ENCODE data around the gene KYNU.
"Not testable (repeated sequence)": the region's sequence is repeated elsewhere in the genome, so short reads cannot be mapped to it uniquely, and the experiment has no call there.

KYNU gene

GRCh38 chr2:143075711-143076110, 198.2 kb downstream of the KYNU start:
- DNase-seq = no peak
- H3K27ac Mint-ChIP-seq = no peak overlapping the region
- no peak overlapping the region for H3K4me3 Mint-ChIP-seq
- peaks cover 9% of the 10 kb centered on the region for H3K9me3 Mint-ChIP-seq
- H3K27me3 Mint-ChIP-seq = no peaks in the 10 kb centered on the region
- H3K36me3 Mint-ChIP-seq (ENCODE audit: low read depth) = no peaks in the 10 kb centered on the region
- no peaks in the 10 kb centered on the region for H3K4me1 Mint-ChIP-seq (ENCODE audit: low read depth)

DNA sequence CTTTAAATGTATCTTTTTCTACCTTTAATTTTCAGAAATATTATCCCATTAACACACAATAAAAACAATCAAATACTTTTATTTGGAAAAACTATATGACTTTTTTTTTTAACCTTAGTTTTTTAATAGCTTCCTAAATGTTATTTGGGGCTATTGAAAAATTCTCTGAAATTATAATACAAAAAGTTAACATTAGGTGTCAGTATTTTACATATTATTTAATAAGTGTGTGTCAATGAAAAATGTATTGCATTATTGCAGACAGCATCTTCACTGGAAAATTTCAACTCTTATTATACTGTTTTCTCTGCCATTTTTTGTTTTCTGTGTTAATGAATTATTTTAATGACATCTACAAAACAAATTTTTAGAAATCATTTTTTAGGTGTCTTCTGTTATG, 200.6 kb downstream of the KYNU start:
- Mint-ChIP-seq H3K36me3 (ENCODE audit: low read depth) (no peaks in the 10 kb centered on the region), H3K4me1 (ENCODE audit: low read depth) (no peaks in the 10 kb centered on the region)
- DNase-seq = no peak

DNA sequence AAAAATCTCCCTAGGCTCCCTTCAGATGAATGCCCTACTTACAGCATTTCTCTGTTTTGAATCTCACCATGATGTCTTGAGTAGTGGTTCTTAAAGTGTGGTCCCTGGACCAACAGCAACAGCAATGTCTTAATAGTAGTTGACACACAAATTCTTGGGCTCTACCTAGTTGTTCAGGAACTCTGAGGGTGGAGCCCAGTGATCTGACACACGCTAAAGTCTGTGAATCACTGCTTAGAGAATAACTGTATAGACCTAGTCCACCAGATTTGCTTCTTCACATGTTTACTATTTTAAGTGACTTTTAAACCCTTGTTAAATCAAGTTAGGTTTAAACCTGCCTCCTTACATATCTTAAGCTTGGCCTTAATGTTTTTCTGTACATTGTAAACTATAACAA, 204.2 kb downstream of the KYNU start:
- Mint-ChIP-seq H3K27ac (no peak overlapping the region), H3K27me3 (no peaks in the 10 kb centered on the region), H3K9me3 (no peaks in the 10 kb centered on the region)

More for the DNA sequence above, 200.6 kb downstream of the KYNU start:
- Mint-ChIP-seq H3K4me3 (no peak overlapping the region), H3K9me3 (peaks cover 9% of the 10 kb centered on the region), H3K27me3 (no peaks in the 10 kb centered on the region), H3K27ac (no peak overlapping the region)

GRCh38 chr2:143083636-143084035, 206.2 kb downstream of the KYNU start:
- no peaks in the 10 kb centered on the region for H3K27me3 Mint-ChIP-seq
- no peaks in the 10 kb centered on the region for H3K36me3 Mint-ChIP-seq (ENCODE audit: low read depth)
- H3K27ac Mint-ChIP-seq = peak overlapping the region; percentile 66
- H3K4me3 Mint-ChIP-seq = no peak overlapping the region
- DNase-seq = no peak
- H3K4me1 Mint-ChIP-seq (ENCODE audit: low read depth) = peaks cover 33% of the 10 kb centered on the region
- no peaks in the 10 kb centered on the region for H3K9me3 Mint-ChIP-seq

More for the DNA sequence above, 204.2 kb downstream of the KYNU start:
- H3K4me3 Mint-ChIP-seq = no peak overlapping the region
- DNase-seq = no peak
- H3K4me1 Mint-ChIP-seq (ENCODE audit: low read depth) = peaks cover 30% of the 10 kb centered on the region
- H3K36me3 Mint-ChIP-seq (ENCODE audit: low read depth) = no peaks in the 10 kb centered on the region

GRCh38 chr2:143084462-143084861, 207.0 kb downstream of the KYNU start:
- Mint-ChIP-seq H3K27ac (no peak overlapping the region), H3K9me3 (no peaks in the 10 kb centered on the region), H3K36me3 (ENCODE audit: low read depth) (no peaks in the 10 kb centered on the region), H3K4me1 (ENCODE audit: low read depth) (peaks cover 33% of the 10 kb centered on the region), H3K27me3 (no peaks in the 10 kb centered on the region), H3K4me3 (no peak overlapping the region)
- no peak for DNase-seq

- no peaks in the 10 kb centered on the region for H3K9me3 Mint-ChIP-seq
- no peaks in the 10 kb centered on the region for H3K27me3 Mint-ChIP-seq
- DNase-seq = no peak
- no peaks in the 10 kb centered on the region for H3K36me3 Mint-ChIP-seq (ENCODE audit: low read depth)
- peaks cover 33% of the 10 kb centered on the region for H3K4me1 Mint-ChIP-seq (ENCODE audit: low read depth)
- H3K27ac Mint-ChIP-seq = peak overlapping the region; percentile 79
- H3K4me3 Mint-ChIP-seq = peak overlapping the region; percentile 16
Observed at GRCh38 chr2:143085125-143085784, 207.8 kb downstream of the KYNU start.

DNA sequence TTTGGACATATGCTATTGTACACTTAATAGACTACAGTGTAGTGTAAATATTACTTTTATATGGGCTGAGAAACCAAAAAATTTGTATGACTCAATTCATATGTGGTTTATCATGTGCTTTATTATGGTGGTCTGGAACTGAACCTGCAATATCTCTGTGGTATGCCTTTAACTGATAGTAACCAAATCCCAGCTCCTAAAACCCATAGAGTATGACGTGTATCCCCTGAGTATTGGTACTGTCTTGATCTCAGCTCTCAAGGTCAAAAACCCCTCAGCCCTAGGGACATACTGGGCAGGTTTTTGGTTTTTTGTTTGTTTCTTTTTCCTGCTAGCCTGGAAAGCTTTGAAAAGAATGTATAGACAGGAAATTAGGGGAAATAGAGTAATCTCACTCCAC, 209.6 kb downstream of the KYNU start:
- no peak overlapping the region for H3K4me3 Mint-ChIP-seq
- H3K27me3 Mint-ChIP-seq = no peaks in the 10 kb centered on the region

GRCh38 chr2:143088388-143088787, 210.9 kb downstream of the KYNU start:
- H3K27me3 Mint-ChIP-seq = no peaks in the 10 kb centered on the region
- no peak overlapping the region for H3K4me3 Mint-ChIP-seq
- DNase-seq = no peak
- peaks cover 31% of the 10 kb centered on the region for H3K4me1 Mint-ChIP-seq (ENCODE audit: low read depth)
- no peak overlapping the region for H3K27ac Mint-ChIP-seq
- H3K9me3 Mint-ChIP-seq = no peaks in the 10 kb centered on the region
- H3K36me3 Mint-ChIP-seq (ENCODE audit: low read depth) = no peaks in the 10 kb centered on the region

More for the DNA sequence above, 209.6 kb downstream of the KYNU start:
- Mint-ChIP-seq H3K36me3 (ENCODE audit: low read depth) (no peaks in the 10 kb centered on the region), H3K9me3 (no peaks in the 10 kb centered on the region), H3K4me1 (ENCODE audit: low read depth) (peaks cover 33% of the 10 kb centered on the region), H3K27ac (no peak overlapping the region)
- DNase-seq = no peak

GRCh38 chr2:143089520-143089919, 212.1 kb downstream of the KYNU start:
- not testable (repeated sequence) for H3K36me3 Mint-ChIP-seq (ENCODE audit: low read depth); H3K4me3 Mint-ChIP-seq; H3K27ac Mint-ChIP-seq; H3K9me3 Mint-ChIP-seq; H3K27me3 Mint-ChIP-seq; DNase-seq
- peaks cover 21% of the 10 kb centered on the region for H3K4me1 Mint-ChIP-seq (ENCODE audit: low read depth)
